ENCODE results near the gene EYS.

GRCh38 chr6:64984948-64985347 lies 722.1 kb downstream of the EYS start:
- TF ChIP-seq EZH2 (IDR thresholded peaks at IDR 0.05) (no peak), CBX3 (IDR thresholded peaks at IDR 0.05; ENCODE audit: low read depth) (no peak), CTCF (IDR thresholded peaks at IDR 0.05 in 2 of 3, conservative IDR thresholded peaks at IDR 0.05 in 1 of 3; ENCODE audit: borderline replicate concordance in 1 of 3, insufficient read depth in 1 of 3, low read depth in 2 of 3, low read length in 2 of 3) (no peak), POLR2A (IDR thresholded peaks at IDR 0.05; ENCODE audit: borderline replicate concordance, extremely low read depth, insufficient read depth, insufficient read length) (no peak), SIN3A (IDR thresholded peaks at IDR 0.05; ENCODE audit: low read depth) (no peak), SP1 (IDR thresholded peaks at IDR 0.05; ENCODE audit: low read depth) (no peak), EGR1 (IDR thresholded peaks at IDR 0.05; ENCODE audit: low read depth) (no peak), REST (IDR thresholded peaks at IDR 0.05; ENCODE audit: low read depth) (no peak), ZFX (IDR thresholded peaks at IDR 0.05) (no peak), POLR2AphosphoS5 (IDR thresholded peaks at IDR 0.05; ENCODE audit: low read depth, low read length) (no peak)
